Astrocyte (in vitro differentiated cells and primary cell): Measurements from ENCODE around the gene WDR20. TPM values are rescaled to one million over a fixed set of nuclear protein-coding genes. Genes with fewer than 3 reads are reported as not detected.
"Not testable (repeated sequence)": the region's sequence is repeated elsewhere in the genome, so short reads cannot be mapped to it uniquely, and the experiment has no call there.

Source experiments
- DNase-seq: peaks from one replicate; pipeline ENCODE4 v3.0.0-alpha.2; 2010; ENCODE audit warnings: low read depth
- FAIRE-seq: peaks from 2 replicates; lab custom pipeline; 2011; peaks lifted over from hg19 to GRCh38; lab: Jason Lieb, UNC
- H2AFZ ChIP-seq: 2 replicates; pipeline ENCODE4 v1.6.0; 2012; ENCODE audit warnings: low read depth, low read length, inconsistent platforms
- H3K27ac ChIP-seq: 2 replicates; pipeline ENCODE4 v1.5.1; 2011; ENCODE audit warnings: low read depth, low read length, inconsistent platforms
- H3K27me3 ChIP-seq: 2 replicates; pipeline ENCODE4 v1.6.0; 2011; ENCODE audit warnings: low read length, inconsistent platforms; ENCODE audit not compliant: insufficient read depth
- H3K36me3 ChIP-seq: 2 replicates; pipeline ENCODE4 v1.5.1; 2011; ENCODE audit warnings: low read length, inconsistent platforms; ENCODE audit not compliant: insufficient read depth
- H3K4me1 ChIP-seq: 2 replicates; pipeline ENCODE4 v1.5.1; 2011; ENCODE audit warnings: low read length, inconsistent platforms; ENCODE audit not compliant: insufficient read depth
- H3K4me2 ChIP-seq: 2 replicates; pipeline ENCODE4 v1.6.0; 2012; ENCODE audit warnings: low read length, inconsistent platforms
- H3K4me3 ChIP-seq: 2 replicates; pipeline ENCODE4 v1.5.1; 2011; ENCODE audit warnings: low read depth, mild to moderate bottlenecking, low read length, inconsistent platforms; ENCODE audit not compliant: insufficient read depth
- H3K79me2 ChIP-seq: 2 replicates; pipeline ENCODE4 v1.6.0; 2012; ENCODE audit warnings: mild to moderate bottlenecking, low read length, inconsistent platforms; ENCODE audit not compliant: insufficient read depth
- H3K9ac ChIP-seq: 2 replicates; pipeline ENCODE4 v1.6.0; 2012; ENCODE audit warnings: mild to moderate bottlenecking, low read length, inconsistent platforms
- H3K9me3 ChIP-seq: 2 replicates; pipeline ENCODE4 v1.5.1; 2012; ENCODE audit warnings: low read depth, mild to moderate bottlenecking, low read length, inconsistent platforms; ENCODE audit not compliant: insufficient read depth
- H4K20me1 ChIP-seq: 2 replicates; pipeline ENCODE4 v1.6.0; 2012; ENCODE audit warnings: low read length, inconsistent platforms; ENCODE audit not compliant: insufficient read depth
- H3K27ac Mint-ChIP-seq: one replicate; pipeline ENCODE4 v1.8.0; 2021; ENCODE audit warnings: mild to moderate bottlenecking, mixed read lengths; ENCODE audit not compliant: unreplicated experiment
- H3K27me3 Mint-ChIP-seq: one replicate; pipeline ENCODE4 v1.8.0; 2021; ENCODE audit warnings: low read depth, mixed read lengths; ENCODE audit not compliant: unreplicated experiment
- H3K36me3 Mint-ChIP-seq: one replicate; pipeline ENCODE4 v1.8.0; 2021; ENCODE audit warnings: low read depth, mixed read lengths; ENCODE audit not compliant: unreplicated experiment
- H3K4me1 Mint-ChIP-seq: one replicate; pipeline ENCODE4 v1.8.0; 2021; ENCODE audit warnings: low read depth, mixed read lengths; ENCODE audit not compliant: unreplicated experiment
- H3K4me3 Mint-ChIP-seq: one replicate; pipeline ENCODE4 v1.8.0; 2021; ENCODE audit warnings: mild to moderate bottlenecking, moderate library complexity, mixed read lengths; ENCODE audit not compliant: unreplicated experiment
- H3K9me3 Mint-ChIP-seq: one replicate; pipeline ENCODE4 v1.8.0; 2021; ENCODE audit warnings: mild to moderate bottlenecking, mixed read lengths; ENCODE audit not compliant: unreplicated experiment
- EZH2 ChIP-seq: IDR thresholded peaks from 2 replicates; pipeline ENCODE4 v1.6.1; 2012; ENCODE audit warnings: mild to moderate bottlenecking, low read length, inconsistent platforms; ENCODE audit not compliant: insufficient read depth
- total RNA-seq: library from RNA; stranded (reverse); gene quantifications from 2 replicates; pipeline ENCODE4 v1.2.1, GENCODE V29; 2021
- TF ChIP-seq, protein P1 (sequence below): IDR thresholded peaks from 2 replicates; pipeline ENCODE4 v1.5.1; 2011; ENCODE audit warnings: low read depth, mild to moderate bottlenecking, inconsistent platforms, low read length, moderate library complexity; ENCODE audit not compliant: insufficient read depth

The WDR20 gene
- total RNA-seq, 1 donor from 2014 or later, result 23.6 TPM

DNA sequence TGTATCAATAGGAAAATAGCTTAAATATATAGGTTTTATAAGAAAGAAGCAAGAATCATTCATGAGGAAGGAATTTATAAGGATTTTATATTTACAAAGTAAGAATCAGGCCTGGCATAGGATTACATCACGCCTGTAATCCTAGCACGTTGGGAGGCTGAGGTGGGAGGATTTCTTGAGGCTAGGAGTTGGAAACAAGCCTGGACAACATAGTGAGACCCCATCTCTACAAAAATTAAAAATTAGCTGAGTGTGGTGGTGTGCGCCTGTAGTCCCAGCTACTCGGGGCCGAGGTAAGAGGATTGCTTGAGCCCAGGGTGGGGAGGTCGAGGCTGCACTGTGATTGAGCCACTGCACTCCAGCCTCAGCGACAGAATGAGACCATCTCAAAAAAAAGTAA, 10.4 kb downstream of the WDR20 start:
- TF ChIP-seq, protein P1, sequence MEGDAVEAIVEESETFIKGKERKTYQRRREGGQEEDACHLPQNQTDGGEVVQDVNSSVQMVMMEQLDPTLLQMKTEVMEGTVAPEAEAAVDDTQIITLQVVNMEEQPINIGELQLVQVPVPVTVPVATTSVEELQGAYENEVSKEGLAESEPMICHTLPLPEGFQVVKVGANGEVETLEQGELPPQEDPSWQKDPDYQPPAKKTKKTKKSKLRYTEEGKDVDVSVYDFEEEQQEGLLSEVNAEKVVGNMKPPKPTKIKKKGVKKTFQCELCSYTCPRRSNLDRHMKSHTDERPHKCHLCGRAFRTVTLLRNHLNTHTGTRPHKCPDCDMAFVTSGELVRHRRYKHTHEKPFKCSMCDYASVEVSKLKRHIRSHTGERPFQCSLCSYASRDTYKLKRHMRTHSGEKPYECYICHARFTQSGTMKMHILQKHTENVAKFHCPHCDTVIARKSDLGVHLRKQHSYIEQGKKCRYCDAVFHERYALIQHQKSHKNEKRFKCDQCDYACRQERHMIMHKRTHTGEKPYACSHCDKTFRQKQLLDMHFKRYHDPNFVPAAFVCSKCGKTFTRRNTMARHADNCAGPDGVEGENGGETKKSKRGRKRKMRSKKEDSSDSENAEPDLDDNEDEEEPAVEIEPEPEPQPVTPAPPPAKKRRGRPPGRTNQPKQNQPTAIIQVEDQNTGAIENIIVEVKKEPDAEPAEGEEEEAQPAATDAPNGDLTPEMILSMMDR, result no peak
- no peak for TF ChIP-seq EZH2
- no peaks in the 10 kb centered on the region for H3K27me3 Mint-ChIP-seq
- H3K36me3 ChIP-seq, result peaks cover 3% of the 10 kb centered on the region
- peaks cover 11% of the 10 kb centered on the region for H3K4me1 Mint-ChIP-seq
- DNase-seq (no peak), FAIRE-seq (no peak)
- no peak overlapping the region for H3K4me3 Mint-ChIP-seq
- H3K27ac ChIP-seq, result no peak overlapping the region
- H3K27me3 ChIP-seq, result no peaks in the 10 kb centered on the region
- H3K9me3 ChIP-seq, result no peaks in the 10 kb centered on the region
- no peak overlapping the region for H3K4me2 ChIP-seq
- no peak overlapping the region for H3K27ac Mint-ChIP-seq
- peaks cover 12% of the 10 kb centered on the region for H3K36me3 Mint-ChIP-seq
- peaks cover 5% of the 10 kb centered on the region for H3K4me1 ChIP-seq
- no peak overlapping the region for H3K9ac ChIP-seq
- peaks cover 88% of the 10 kb centered on the region for H4K20me1 ChIP-seq
- peaks cover 2% of the 10 kb centered on the region for H3K9me3 Mint-ChIP-seq
- no peak overlapping the region for H3K4me3 ChIP-seq
- H3K79me2 ChIP-seq, result peaks cover 92% of the 10 kb centered on the region
- H2AFZ ChIP-seq, result no peak overlapping the region

DNA sequence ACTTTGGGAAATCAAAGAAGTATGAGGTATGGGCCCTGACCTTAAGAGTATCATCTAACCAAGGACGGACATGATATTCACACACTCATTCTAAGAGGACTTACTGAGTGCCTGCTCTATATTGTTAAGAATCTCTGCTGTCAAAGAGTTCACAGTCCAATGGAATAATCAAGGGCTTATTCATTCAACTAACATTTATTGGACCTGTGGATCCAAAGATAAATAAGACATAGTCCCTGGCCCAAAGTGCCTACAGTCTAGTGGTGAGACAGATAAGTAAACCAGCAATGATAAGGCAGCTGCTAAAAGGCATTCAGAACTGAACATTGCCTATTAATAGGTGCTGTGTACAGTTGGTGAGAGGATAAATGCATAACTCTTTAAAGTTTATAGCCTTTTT, 11.0 kb downstream of the WDR20 start:
- no peaks in the 10 kb centered on the region for H3K27me3 ChIP-seq
- Mint-ChIP-seq H3K4me3 (no peak overlapping the region), H3K4me1 (peaks cover 14% of the 10 kb centered on the region), H3K9me3 (peaks cover 2% of the 10 kb centered on the region), H3K36me3 (peaks cover 12% of the 10 kb centered on the region), H3K27me3 (no peaks in the 10 kb centered on the region), H3K27ac (no peak overlapping the region)
- no peak overlapping the region for H3K27ac ChIP-seq
- H3K4me2 ChIP-seq, result no peak overlapping the region
- H4K20me1 ChIP-seq, result peaks cover 88% of the 10 kb centered on the region
- H3K9me3 ChIP-seq, result no peaks in the 10 kb centered on the region
- peaks cover 91% of the 10 kb centered on the region for H3K79me2 ChIP-seq
- no peak overlapping the region for H3K9ac ChIP-seq
- no peak for FAIRE-seq
- no peak overlapping the region for H2AFZ ChIP-seq
- TF ChIP-seq, protein P1, result no peak
- TF ChIP-seq EZH2, result no peak
- H3K36me3 ChIP-seq, result peaks cover 3% of the 10 kb centered on the region
- peak; percentile 27 for DNase-seq
- H3K4me1 ChIP-seq, result peaks cover 11% of the 10 kb centered on the region
- H3K4me3 ChIP-seq, result no peak overlapping the region

DNA sequence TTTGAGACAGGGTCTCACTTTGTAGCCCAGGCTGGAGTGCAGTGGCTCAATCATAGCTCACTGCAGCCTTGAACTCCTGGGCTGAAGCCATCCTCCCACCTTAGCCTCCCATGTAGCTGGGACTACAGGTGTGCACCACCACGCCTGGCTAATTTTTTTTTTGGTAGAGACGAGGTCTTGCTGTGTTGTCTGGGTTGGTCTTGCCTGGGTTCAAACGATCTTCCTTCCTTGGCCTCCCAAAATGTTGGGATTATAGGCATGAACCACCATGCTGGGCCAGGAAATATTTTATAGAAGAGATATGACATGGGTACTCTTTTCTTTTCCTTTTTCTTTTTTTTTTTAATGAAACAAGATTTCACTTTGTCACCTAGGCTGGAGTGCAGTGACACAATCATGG, 11.7 kb downstream of the WDR20 start:
- H3K4me3 ChIP-seq, H3K9me3 ChIP-seq, H3K27ac ChIP-seq, H2AFZ ChIP-seq, H3K27me3 ChIP-seq, H3K9me3 Mint-ChIP-seq, H3K9ac ChIP-seq, H3K27ac Mint-ChIP-seq, DNase-seq, H3K4me2 ChIP-seq, H3K4me3 Mint-ChIP-seq, H3K36me3 ChIP-seq, H3K27me3 Mint-ChIP-seq, FAIRE-seq: not testable (repeated sequence)
- Mint-ChIP-seq H3K36me3 (peaks cover 12% of the 10 kb centered on the region), H3K4me1 (peaks cover 16% of the 10 kb centered on the region)
- H4K20me1 ChIP-seq, result peaks cover 87% of the 10 kb centered on the region
- H3K4me1 ChIP-seq, result peaks cover 11% of the 10 kb centered on the region
- H3K79me2 ChIP-seq, result peaks cover 92% of the 10 kb centered on the region
